Dendritic cell treated with granulocyte-macrophage colony-stimulating factor and Interleukin-4, amounts not matched to agents 40 ng/mL and 50 ng/mL, for 4 days (primary cell): ENCODE results near the gene RANBP9.

ENCODE experiments used
- H3K27ac Mint-ChIP-seq: one replicate; pipeline ENCODE4 v1.8.0; 2022; ENCODE audit warnings: mild to moderate bottlenecking, mixed read lengths
- H3K27me3 Mint-ChIP-seq: one replicate; pipeline ENCODE4 v1.8.0; 2022; ENCODE audit warnings: mild to moderate bottlenecking, mixed read lengths
- H3K36me3 Mint-ChIP-seq: one replicate; pipeline ENCODE4 v1.8.0; 2022; ENCODE audit warnings: low read depth, mixed read lengths
- H3K4me1 Mint-ChIP-seq: one replicate; pipeline ENCODE4 v1.8.0; 2022; ENCODE audit warnings: low read depth, mixed read lengths
- H3K4me3 Mint-ChIP-seq: one replicate; pipeline ENCODE4 v1.8.0; 2022; ENCODE audit warnings: mild to moderate bottlenecking, moderate library complexity, mixed read lengths
- H3K9me3 Mint-ChIP-seq: one replicate; pipeline ENCODE4 v1.8.0; 2022; ENCODE audit warnings: mixed read lengths
- intact Hi-C: fragments of 100-400 bp; cut with micrococcal nuclease; formaldehyde crosslinking; loops from one replicate; pipeline ENCODE4 v1.15.0; 2022

The RANBP9 gene

GRCh38 chr6:13711733-13712598 is at the start of gene RANBP9:
Gene RANBP9, minus strand, starts transcription at chr6:13711835. Its CDS starts 330 bp downstream, at chr6:13711505.
- Mint-ChIP-seq H3K36me3 (peaks cover 23% of the 10 kb centered on the region), H3K27me3 (no peaks in the 10 kb centered on the region), H3K4me1 (peaks cover 66% of the 10 kb centered on the region), H3K4me3 (peak within 1 kb of the TSS; percentile 94), H3K27ac (peak within 1 kb of the TSS; percentile 98), H3K9me3 (peaks cover 7% of the 10 kb centered on the region)
- intact Hi-C loops: loop anchor here (1.0 to 5.0 kb wide), 2 partner anchors 50 to 102 kb away; partner anchors contain the start of gene MCUR1

GRCh38 chr6:13760307-13761304 is 49.0 kb upstream of the RANBP9 start:
- Mint-ChIP-seq H3K4me1 (peaks cover 55% of the 10 kb centered on the region), H3K27me3 (no peaks in the 10 kb centered on the region), H3K27ac (peak overlapping the region; percentile 41), H3K36me3 (no peaks in the 10 kb centered on the region), H3K9me3 (no peaks in the 10 kb centered on the region), H3K4me3 (no peak overlapping the region)
- intact Hi-C loops: loop anchor here (5.0 kb wide), 1 partner anchor 48 kb away; the partner anchor contains the start of gene RANBP9

DNA sequence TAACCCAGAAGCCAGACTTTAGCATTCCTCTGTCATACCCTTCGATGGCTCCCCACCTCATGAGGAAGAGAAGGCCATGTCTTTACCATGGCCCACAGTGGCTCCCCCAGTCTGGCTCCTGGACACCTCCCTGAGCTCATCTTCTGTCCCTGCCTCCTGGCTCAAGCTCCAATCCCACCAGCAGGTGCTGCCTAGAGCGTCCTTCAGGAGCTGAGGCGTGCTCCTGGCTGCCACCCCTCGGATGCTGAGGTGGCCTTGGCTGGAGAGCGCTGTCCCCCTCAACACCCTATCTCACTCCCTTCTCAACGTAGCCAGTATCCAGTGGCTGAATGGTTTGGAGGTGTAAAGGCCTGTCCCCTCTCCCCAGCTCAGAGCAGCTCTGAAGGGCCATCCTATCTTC is 47.4 kb upstream of the RANBP9 start:
- Mint-ChIP-seq H3K9me3 (no peaks in the 10 kb centered on the region), H3K36me3 (no peaks in the 10 kb centered on the region)
- intact Hi-C loops: no loop called here

GRCh38 chr6:13754644-13755043 is 43.0 kb upstream of the RANBP9 start:
- H3K27ac Mint-ChIP-seq: no peak overlapping the region
- H3K27me3 Mint-ChIP-seq: no peaks in the 10 kb centered on the region
- no peaks in the 10 kb centered on the region for H3K36me3 Mint-ChIP-seq
- intact Hi-C loops: no loop called here
- no peaks in the 10 kb centered on the region for H3K9me3 Mint-ChIP-seq
- H3K4me3 Mint-ChIP-seq: no peak overlapping the region
- peaks cover 10% of the 10 kb centered on the region for H3K4me1 Mint-ChIP-seq

More for the DNA sequence above, 47.4 kb upstream of the RANBP9 start:
- Mint-ChIP-seq H3K27ac (peak overlapping the region; percentile 41), H3K4me1 (peaks cover 49% of the 10 kb centered on the region), H3K27me3 (no peaks in the 10 kb centered on the region), H3K4me3 (no peak overlapping the region)

- no peak overlapping the region for H3K4me3 Mint-ChIP-seq
- H3K9me3 Mint-ChIP-seq: no peaks in the 10 kb centered on the region
- intact Hi-C loops: no loop called here
- H3K36me3 Mint-ChIP-seq: no peaks in the 10 kb centered on the region
- H3K27ac Mint-ChIP-seq: no peak overlapping the region
- peaks cover 6% of the 10 kb centered on the region for H3K27me3 Mint-ChIP-seq
- no peaks in the 10 kb centered on the region for H3K4me1 Mint-ChIP-seq
Observed at GRCh38 chr6:13743736-13744127, 32.1 kb upstream of the RANBP9 start.

- no peaks in the 10 kb centered on the region for H3K9me3 Mint-ChIP-seq
- peaks cover 6% of the 10 kb centered on the region for H3K27me3 Mint-ChIP-seq
- no peak overlapping the region for H3K27ac Mint-ChIP-seq
- intact Hi-C loops: no loop called here
- H3K36me3 Mint-ChIP-seq: no peaks in the 10 kb centered on the region
- H3K4me3 Mint-ChIP-seq: peak overlapping the region; percentile 34
- no peaks in the 10 kb centered on the region for H3K4me1 Mint-ChIP-seq
Observed at GRCh38 chr6:13742961-13743735, 31.5 kb upstream of the RANBP9 start.

DNA sequence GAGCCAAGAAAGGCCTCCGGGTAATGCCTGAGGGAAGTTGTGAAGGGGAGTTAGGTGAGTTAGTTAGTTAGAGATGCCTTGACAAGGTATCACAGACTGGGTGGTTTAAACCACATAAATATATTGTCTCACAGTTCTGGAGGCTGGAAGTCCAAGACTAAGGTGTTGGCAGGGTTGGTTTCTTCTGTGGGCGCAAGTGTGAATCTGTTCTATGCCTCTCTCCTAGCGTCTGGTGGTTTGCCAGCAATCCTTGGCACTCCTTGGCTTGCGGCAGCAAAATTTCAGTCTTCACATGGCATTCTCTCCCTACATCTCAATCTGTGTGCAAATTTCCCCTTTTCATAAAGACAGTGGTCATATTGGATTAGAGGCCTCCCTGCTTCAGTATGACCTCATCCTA is 29.7 kb upstream of the RANBP9 start:
- Mint-ChIP-seq H3K4me1 (no peaks in the 10 kb centered on the region), H3K36me3 (no peaks in the 10 kb centered on the region), H3K27me3 (peaks cover 2% of the 10 kb centered on the region), H3K27ac (no peak overlapping the region), H3K4me3 (no peak overlapping the region), H3K9me3 (no peaks in the 10 kb centered on the region)
- intact Hi-C loops: no loop called here

- intact Hi-C loops: no loop called here
- no peaks in the 10 kb centered on the region for H3K4me1 Mint-ChIP-seq
- no peaks in the 10 kb centered on the region for H3K36me3 Mint-ChIP-seq
- H3K27me3 Mint-ChIP-seq: peaks cover 8% of the 10 kb centered on the region
- H3K9me3 Mint-ChIP-seq: no peaks in the 10 kb centered on the region
- H3K27ac Mint-ChIP-seq: no peak overlapping the region
- H3K4me3 Mint-ChIP-seq: no peak overlapping the region
Observed at GRCh38 chr6:13735031-13735430, 23.4 kb upstream of the RANBP9 start.

DNA sequence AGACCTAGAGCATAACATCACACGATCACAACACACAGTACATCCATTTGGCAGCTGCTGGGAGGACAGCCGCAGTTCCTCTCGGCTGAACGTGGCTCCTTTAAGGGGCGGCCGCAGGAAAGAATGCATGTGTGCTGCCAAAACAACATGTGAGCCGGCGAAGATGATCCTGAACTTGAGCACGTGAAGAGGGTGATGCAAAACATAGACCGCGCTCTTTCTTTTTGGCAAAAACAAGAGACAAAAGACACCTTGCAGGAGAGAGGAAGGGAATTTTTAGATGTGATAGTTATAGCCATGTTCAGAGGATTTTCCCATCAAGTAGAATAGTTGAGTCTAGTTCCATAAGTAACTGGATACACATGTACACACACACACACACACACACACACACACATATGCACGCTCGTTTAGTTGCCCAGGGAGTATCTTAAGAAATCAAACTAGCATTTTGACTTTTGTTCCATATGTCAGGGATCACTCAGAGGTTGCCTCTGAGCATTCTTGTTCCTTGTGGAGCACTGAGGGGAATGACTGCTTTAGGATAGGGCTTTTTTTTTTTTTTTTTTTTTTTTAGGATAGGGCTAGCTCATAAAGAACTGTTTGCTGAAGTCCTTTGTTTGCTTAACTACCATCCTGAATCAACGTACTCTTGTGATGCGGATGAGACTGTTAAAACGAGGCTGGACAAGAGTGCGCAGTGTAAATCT is 21.7 kb upstream of the RANBP9 start:
- intact Hi-C loops: no loop called here
- peaks cover 8% of the 10 kb centered on the region for H3K27me3 Mint-ChIP-seq
- H3K36me3 Mint-ChIP-seq: no peaks in the 10 kb centered on the region

DNA sequence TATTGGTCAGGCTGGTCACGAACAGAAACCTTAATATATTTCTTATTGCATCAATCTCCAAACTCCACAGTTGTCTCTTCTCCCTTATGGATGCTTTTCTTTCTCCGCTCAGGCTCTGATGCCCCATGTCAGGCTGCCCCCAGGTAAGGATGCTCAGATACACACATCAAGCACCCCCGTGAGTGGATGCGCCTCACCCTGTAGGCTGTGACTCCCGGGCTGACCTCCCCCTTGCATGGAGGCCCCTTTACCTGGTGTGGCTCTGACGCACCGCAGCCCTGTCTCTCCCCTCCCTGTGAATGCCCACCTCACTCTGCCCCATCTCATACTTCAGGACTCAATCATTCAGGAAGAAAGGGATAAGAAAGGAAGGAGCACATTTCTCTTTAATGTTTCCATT is 19.1 kb upstream of the RANBP9 start:
- H3K4me1 Mint-ChIP-seq: no peaks in the 10 kb centered on the region
- H3K9me3 Mint-ChIP-seq: no peaks in the 10 kb centered on the region
- intact Hi-C loops: no loop called here
- no peak overlapping the region for H3K4me3 Mint-ChIP-seq
- no peaks in the 10 kb centered on the region for H3K36me3 Mint-ChIP-seq
- peaks cover 8% of the 10 kb centered on the region for H3K27me3 Mint-ChIP-seq
- H3K27ac Mint-ChIP-seq: no peak overlapping the region

More for the DNA sequence above, 21.7 kb upstream of the RANBP9 start:
- Mint-ChIP-seq H3K4me3 (no peak overlapping the region), H3K27ac (no peak overlapping the region), H3K9me3 (no peaks in the 10 kb centered on the region), H3K4me1 (no peaks in the 10 kb centered on the region)

DNA sequence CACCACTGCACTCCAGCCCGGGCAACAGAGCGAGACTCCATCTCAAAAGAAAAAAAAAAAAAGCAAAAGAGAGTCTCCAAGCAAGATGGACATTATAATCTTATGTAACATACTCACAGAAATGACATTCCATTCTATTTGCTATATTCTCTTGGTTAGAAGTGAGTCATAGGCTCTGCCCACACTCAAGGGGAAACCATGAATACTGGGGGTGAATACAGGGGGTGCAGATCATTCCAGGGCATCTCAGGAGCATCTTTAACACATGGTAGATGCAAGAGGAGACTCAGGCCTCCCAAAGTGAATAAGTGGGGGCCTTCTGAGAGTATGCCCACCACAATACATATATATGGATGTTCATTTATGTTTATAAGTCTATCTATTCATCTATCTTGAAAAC is 18.3 kb upstream of the RANBP9 start:
- no peaks in the 10 kb centered on the region for H3K4me1 Mint-ChIP-seq

GRCh38 chr6:13725570-13725969 is 13.9 kb upstream of the RANBP9 start:
- Mint-ChIP-seq H3K4me3 (no peak overlapping the region), H3K9me3 (no peaks in the 10 kb centered on the region), H3K4me1 (peaks cover 8% of the 10 kb centered on the region), H3K36me3 (no peaks in the 10 kb centered on the region), H3K27me3 (no peaks in the 10 kb centered on the region), H3K27ac (no peak overlapping the region)
- intact Hi-C loops: no loop called here

More for the DNA sequence above, 18.3 kb upstream of the RANBP9 start:
- no peak overlapping the region for H3K4me3 Mint-ChIP-seq
- H3K9me3 Mint-ChIP-seq: no peaks in the 10 kb centered on the region
- H3K27me3 Mint-ChIP-seq: peaks cover 8% of the 10 kb centered on the region
- intact Hi-C loops: no loop called here
- no peak overlapping the region for H3K27ac Mint-ChIP-seq
- H3K36me3 Mint-ChIP-seq: no peaks in the 10 kb centered on the region

GRCh38 chr6:13725052-13725451 is 13.4 kb upstream of the RANBP9 start:
- intact Hi-C loops: no loop called here
- Mint-ChIP-seq H3K9me3 (no peaks in the 10 kb centered on the region), H3K4me1 (peaks cover 11% of the 10 kb centered on the region), H3K27ac (no peak overlapping the region), H3K4me3 (no peak overlapping the region), H3K36me3 (no peaks in the 10 kb centered on the region), H3K27me3 (no peaks in the 10 kb centered on the region)
